ENCODE data around the gene CBY2.
"Not testable (repeated sequence)": the region's sequence is repeated elsewhere in the genome, so short reads cannot be mapped to it uniquely, and the experiment has no call there.

CBY2 gene

DNA sequence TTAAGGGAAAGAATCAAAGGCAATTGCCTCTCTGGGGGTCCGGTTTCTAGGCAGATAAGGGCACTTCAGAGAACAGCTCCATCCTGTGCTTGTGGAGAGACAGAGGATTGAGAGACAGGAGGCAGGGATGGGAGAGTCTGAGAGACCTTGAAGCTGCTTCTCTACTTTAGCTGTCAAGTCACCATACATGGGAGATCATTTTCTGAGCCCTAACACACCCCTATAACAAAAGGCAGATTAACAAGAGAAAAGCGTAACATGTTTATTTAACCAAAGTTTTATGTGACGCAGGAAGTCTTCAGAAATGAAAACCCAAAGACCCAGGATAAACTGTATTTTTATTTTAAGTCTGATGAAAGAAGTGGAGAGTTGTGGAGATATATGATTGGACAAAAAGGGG lies 48.4 kb downstream of the CBY2 start:
- DNase-seq, result no peak

DNA sequence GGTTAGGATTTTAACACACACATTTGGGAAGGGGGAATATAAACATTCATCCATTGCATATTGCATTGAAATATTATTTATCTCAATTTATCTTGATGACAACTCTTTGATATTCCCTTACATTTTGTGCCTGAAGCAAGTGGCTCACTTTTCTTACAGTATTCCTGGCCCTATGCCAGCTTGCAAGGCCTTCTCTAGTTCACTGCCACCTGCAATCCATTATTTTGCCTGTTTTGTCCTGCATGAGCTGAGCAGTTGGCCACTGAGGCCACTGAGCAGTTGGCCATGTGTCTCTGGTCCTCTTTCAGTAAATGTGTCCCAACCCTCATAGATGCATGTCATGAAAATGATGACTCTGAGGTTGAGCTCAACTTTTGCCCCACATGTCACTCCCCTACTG lies 49.8 kb downstream of the CBY2 start:
- no peak for DNase-seq

DNA sequence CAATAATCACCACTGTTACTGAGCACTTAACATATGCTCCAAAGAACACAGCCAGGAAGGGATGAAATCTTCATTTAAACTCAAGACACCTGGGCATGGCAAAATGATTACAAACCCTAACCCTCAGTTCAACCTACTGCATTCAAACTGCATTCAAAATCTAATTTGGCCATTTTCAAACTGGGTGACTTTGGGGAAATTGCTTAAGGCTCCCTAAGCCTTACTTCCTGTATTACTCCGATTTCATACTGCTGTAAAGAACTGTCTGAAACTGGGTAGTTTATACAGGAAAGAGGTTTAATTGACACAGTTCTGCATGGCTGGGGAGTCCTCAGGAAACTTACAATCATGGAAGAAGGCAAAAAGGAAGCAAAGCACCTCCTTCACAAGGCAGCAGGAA lies 50.4 kb downstream of the CBY2 start:
- no peak for DNase-seq

DNA sequence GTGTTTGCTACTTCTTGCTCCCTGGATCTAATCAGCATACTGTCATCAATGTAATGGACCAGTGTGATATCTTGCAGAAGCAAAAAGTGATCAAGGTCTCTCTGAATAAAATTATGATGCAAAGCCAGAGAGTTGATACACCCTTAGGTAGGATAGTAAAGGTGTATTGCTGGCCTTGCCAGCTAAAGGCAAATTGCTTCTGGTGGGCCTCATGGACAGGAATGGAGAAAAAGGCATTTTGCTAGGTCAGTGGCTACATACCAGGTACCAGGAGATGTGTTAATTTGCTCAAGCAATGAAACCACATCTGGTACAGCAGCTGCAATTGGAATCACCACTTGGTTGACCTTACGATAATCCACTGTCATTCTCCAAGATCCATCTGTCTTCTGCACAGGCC lies 54.4 kb downstream of the CBY2 start:
- DNase-seq, result not testable (repeated sequence)

DNA sequence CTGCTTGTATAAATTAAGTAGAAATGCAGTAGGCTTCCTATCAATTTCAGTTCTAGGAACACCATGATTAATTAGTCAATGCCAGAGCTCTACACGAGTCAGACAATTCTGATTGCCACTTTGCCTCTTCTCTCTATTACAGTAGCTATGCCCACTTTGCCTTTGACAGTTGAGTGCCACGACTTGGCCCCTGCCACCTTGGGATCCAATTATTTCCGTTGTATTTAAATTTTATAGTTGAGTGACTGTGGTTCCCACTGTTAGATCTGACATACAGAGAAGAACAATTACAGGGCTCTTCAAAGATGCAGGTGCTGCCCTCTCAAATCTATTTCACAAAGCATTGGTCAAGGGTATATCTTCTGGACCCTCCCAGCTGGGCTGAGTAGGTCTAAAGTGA lies 55.5 kb downstream of the CBY2 start:
- DNase-seq, result not testable (repeated sequence)

DNA sequence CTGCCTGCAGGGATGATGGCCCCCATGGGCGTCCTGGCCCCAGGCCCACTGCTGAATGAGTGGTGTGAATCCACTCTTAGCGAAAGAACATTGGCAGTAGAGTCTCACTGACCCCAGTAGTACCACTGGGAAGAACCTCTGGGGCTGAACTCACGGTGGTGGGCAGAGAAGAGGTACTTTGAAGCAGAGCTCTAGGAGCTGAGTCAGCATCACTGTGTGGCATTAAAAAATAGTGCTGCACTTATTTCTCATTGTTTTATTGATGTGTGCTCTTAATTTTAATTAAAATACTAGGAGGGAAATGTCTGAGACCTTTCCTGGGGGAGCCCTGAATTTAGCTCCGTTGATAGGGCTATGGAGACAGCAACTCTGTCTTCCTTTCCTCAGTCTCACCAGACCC lies 61.3 kb downstream of the CBY2 start:
- no peak for DNase-seq

Measured in NCI-H2029 treated with DMSO at 0.1 percent for 48 hours (cell line).